Measurements from ENCODE around the gene ZCCHC14. TPM values are rescaled to one million over a fixed set of nuclear protein-coding genes. Genes with fewer than 3 reads are reported as not detected.

ZCCHC14 gene
- total RNA-seq, 2 experiments from 2014 or later = 4.7 to 5.2 TPM

DNA sequence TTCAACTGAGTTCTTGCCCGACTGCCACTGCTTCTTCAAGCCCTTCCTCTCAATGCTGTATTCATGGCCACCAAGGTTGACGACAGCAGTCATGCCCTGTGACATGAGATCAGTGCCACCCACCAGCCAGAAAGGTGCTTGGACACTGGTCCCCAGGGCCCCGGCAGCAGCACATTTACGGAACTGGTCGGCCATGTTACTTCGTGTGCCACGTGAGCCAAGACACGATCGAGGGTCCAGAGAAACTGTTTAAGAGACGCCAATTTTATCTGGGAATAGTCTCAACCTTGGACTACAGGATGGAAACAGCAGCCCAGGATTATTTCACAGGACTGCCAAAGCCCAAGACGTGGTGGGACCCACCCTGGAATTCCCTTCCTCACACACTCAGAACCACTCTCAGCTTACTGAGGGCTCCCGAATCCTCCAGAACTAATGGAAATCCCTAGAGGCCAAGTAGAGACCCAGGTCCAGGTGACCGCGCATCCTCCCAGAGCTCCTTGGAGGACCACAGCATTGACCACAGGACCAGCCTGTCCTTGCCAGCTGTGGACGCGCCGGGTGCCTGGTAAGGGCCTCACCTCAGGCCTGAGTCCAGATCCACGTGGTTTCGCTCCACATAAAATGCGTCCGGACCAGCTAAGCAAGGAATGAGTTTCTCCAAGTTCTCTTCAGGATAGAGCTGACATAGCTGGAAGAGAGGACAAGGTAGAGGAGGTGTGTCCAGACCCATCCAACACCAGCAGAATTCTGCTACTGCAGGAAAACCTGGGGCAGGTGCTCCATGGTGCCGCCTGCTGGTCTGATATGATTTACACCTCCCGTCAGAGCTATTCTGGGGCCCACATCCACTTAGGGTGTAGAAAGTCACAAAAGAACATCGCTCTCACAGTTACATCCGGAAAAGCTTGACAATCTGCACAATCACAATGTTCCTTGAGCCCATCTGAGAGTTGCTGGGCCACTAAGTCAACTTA, 72.5 kb downstream of the ZCCHC14 start:
- POLR2A ChIA-PET = no interaction called here

DNA sequence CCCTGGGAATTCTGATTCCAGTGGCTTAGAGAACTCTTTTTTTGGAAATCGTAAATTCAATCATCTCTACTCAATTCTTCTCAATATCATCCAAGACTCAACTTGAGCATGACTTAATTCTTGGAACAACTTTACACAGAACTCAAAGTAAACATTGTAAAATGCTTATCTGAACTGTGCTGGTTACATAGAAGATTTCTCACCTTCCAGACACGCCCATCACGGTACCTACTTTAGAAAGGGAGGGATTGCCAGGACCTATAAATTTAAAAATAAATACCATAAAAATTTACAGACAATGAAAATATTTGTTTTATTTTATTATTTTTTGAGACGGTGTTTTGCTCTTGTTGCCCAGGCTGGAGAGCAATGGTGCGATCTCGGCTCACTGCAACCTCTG, 74.2 kb downstream of the ZCCHC14 start:
- POLR2A ChIA-PET = no interaction called here
- CTCF ChIA-PET = no interaction called here

More for the DNA sequence above, 72.5 kb downstream of the ZCCHC14 start:
- CTCF ChIA-PET = no interaction called here

DNA sequence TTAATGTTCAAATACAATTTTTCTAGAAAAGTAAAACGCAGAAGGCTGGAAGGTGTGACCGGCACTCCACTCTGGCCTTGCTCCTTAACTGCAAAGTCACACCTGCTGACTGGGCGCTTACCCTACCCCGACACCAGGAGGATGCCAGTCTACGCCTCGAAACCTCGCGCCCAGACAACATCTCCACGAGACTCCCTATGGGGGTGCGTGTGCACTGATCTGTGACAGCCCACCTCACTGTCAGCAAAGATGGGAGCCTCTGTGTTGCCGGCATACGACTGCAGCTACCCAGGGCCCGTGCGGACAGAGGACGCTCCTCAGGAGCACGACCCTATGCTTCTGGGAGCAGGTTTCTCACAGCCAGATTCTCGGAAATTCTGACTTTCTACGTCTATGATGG, 74.6 kb downstream of the ZCCHC14 start:
- ChIA-PET POLR2A (no interaction called here), CTCF (interaction anchor here (1.2 to 2.3 kb wide), 2 partner anchors 153 to 217 kb away, joined by 3 to 33 read pairs; no protein-coding TSS in a partner anchor)

DNA sequence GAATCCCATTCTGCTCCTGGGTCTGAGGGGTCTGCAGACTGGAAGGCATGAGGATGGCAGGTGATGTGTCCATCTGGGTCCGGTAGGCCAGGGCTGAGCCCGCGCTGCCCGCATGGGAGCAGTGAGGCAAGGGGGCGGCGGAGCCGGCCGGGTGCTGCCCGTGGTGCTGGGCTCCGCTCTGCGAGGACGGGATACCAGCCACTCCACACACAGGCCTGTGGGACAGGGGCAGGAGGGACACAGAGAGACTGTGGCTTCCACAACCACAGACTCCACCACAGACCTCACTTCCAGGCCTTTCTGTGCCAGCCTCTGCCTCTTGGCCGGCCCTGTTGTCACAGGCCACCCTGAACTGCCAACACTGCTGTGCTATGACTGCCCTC, 75.3 kb downstream of the ZCCHC14 start:
- ChIA-PET CTCF (interaction anchor here (1.2 to 2.3 kb wide), 3 partner anchors 24 to 218 kb away, joined by 3 to 33 read pairs (median 3); no protein-coding TSS in a partner anchor), POLR2A (no interaction called here)

DNA sequence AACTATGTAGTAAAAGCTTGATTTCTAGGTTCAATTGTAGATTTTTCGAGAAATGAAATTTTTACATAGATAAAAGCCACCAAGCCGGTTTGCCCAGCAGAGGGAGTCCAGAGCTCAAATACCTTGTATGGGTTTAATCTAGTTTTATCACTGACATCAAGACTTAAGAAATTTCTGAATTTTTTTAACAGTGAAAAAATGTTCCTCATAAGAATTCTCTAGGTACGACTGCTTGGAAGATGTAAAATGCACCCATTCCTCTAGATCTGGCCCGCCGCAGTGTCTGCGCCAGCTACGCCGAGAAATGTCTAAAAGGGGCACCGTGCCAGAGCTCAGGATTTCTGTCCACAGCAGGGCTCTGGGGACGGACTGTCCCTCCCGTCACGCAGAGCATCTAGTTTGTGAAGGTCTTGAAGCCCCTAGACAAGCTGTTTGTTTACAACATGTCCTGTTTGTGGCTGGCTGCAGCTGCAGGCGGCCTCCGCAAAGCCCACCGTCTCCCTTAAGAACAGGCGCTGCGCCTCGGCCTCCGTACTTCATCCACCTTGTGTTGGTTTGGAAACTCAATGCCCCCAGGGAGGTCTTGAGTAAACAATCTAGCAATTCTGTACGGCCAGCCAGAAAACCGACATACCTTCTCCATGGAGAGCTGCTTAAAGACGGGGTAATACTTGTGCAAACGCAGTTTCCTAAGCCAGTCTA, 75.8 kb downstream of the ZCCHC14 start:
- ChIA-PET CTCF (interaction anchor here (0.5 to 2.3 kb wide), 7 partner anchors 22 to 219 kb away, joined by 3 to 33 read pairs (median 3); no protein-coding TSS in a partner anchor), POLR2A (no interaction called here)

DNA sequence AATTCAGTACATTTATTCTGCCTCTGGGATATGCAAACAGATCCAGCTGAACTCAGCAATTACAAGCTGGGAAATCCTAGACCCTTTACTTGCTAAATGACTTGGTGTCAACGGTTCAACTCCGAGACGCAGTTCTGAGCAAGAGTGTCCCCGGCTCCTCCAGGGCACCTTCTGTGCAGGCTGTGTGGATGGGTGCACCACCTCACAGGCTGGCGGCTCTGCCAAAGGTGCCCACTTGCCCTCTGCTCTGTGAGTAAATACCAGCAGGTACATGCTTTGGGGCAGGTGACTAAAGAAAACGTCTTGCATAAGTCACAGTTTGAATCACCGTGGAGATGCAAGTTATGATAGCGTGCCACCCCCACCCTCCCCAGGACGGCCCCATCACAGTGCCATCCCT, 77.4 kb downstream of the ZCCHC14 start:
- CTCF ChIA-PET = no interaction called here
- POLR2A ChIA-PET = no interaction called here

DNA sequence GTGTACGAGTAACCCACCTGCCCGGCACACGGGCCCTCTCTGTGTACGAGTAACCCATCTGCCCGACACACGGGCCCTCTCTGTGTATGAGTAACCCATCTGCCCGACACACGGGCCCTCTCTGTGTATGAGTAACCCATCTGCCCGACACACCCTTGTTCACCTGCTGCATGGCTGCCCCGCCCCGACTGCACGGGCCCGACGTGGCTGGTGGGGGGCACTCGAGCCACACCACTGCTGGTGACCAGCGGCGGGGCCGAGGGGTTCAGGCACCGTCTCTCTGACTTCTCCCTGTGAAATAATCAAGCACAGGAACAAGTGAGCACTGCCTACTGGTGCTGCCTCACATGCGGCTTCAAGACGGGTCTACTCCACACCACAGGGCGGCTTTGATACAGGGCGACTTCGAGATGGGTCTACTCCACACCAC, 78.6 kb downstream of the ZCCHC14 start:
- ChIA-PET POLR2A (no interaction called here), CTCF (no interaction called here)

DNA sequence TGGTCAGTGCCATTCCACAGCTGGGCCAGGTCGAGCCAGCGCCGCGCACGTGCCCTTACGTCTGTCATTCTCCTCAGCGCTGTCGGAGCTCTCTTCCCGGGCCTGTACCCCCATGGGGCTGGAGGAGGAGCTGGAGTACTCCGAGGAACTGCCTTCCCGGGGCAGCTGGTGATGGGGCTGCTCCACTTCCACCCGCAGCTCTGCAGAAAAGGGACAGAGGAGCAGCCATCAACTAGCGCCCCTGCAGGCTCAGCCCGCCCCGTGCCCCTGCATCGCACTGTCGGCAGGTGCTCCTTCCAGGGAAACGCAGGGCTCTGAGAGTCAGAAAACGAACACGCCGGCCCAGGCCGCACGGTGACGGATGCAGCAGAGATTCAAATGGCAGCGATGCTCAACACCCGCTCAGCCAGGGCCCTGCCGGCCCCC, 79.8 kb downstream of the ZCCHC14 start:
- CTCF ChIA-PET = interaction anchor here (0.6 to 2.5 kb wide), 2 partner anchors 15 to 223 kb away, joined by 3 to 9 read pairs; no protein-coding TSS in a partner anchor

DNA sequence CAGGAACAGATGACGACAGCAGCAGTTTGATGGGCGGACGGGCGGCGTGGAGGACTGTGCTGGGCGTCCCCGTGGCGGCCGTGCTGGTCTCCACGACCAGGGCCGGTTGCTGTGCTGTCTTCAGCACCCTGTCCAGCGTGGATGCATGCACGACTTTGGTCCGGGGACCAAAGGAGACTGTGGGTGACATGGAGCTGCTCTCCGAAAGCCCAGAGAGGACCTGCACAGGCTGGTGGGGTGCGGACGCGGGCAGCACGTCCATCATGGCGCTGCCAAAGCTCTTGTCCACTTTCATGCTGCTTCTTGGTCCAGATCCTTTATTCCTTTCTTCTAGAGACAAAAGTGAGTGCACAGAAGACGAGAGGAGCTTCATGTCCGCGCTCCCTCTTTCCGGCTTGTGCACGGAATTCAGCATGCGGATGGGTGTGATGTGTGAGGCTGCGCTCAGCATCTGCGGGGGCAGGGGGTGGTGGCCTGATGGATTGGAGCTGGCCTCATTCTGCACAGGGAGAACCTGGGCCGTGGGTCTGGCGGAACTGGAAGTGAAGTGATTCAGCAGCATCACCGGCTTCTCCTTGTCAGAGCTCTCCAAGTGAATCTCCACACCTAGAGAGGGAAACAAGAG, 80.3 kb downstream of the ZCCHC14 start:
- ChIA-PET POLR2A (no interaction called here), CTCF (interaction anchor here (0.6 to 2.5 kb wide), 2 partner anchors 14 to 224 kb away, joined by 3 to 9 read pairs; no protein-coding TSS in a partner anchor)

More for the DNA sequence above, 79.8 kb downstream of the ZCCHC14 start:
- POLR2A ChIA-PET = no interaction called here

DNA sequence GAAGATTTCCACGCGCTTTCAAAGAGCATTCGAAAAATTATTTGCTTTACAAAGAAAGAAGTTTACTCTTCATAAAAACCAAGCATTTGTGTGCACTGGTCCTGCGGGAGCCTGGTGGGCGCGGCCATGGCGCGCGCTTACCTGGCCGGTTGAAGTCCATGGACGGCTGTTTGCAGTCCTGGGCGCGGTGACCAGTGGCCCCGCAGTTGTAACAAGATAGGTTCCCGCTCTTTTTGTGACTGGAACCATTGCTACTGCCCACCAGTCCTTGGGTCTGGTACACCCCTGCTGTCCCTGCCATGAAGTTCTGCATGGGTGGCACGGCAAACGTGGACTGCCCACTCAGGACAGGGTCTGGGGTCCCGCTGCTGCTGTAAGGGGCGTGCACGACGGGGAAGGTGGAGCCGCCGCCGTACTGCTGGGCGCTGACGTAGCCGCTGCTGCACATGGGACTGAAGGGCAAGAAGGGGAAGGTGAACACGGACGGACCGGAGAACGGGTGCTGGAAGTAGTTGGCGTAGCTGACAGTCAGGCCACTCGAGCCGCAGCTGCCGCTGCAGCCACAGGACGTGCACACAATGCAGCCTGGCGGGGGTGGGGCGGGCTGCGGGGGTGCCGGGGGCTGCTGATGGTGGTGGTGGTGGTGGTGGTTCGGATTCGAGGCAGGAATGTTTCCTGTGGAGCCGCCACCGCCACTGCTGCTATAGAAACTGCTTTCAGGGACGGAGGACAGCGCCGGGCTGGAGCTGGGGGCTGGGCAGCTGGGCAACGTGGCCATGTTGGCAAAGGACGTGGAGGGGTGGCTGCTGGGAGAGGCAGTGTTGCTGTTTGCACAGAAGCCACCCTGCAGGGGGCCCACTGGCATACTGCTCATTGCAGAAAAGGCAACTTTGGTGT, 81.2 kb downstream of the ZCCHC14 start:
- CTCF ChIA-PET = interaction anchor here (2.5 kb wide), 1 partner anchor 225 kb away, joined by 9 read pairs; no protein-coding TSS in a partner anchor

DNA sequence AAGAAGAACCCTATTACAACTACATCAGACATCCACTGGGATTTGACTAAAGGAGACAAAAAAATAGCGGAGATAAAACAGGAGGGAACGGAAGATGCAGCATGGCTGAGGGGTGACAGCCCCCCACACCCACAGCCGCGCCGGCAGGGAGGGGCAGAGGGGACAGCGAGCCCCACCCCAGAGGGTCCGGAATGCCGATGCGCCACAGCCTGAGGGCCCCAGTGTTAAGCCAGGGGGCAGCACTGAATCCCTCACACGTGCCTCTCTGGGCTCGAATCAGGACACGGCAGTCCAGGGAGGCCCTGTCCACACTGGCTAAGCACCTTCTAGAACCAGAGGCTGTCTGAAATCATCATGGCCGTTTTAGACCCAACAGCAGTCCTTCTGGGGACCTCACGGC, 81.9 kb downstream of the ZCCHC14 start:
- CTCF ChIA-PET = no interaction called here
- POLR2A ChIA-PET = no interaction called here

More for the DNA sequence above, 81.2 kb downstream of the ZCCHC14 start:
- POLR2A ChIA-PET = no interaction called here

DNA sequence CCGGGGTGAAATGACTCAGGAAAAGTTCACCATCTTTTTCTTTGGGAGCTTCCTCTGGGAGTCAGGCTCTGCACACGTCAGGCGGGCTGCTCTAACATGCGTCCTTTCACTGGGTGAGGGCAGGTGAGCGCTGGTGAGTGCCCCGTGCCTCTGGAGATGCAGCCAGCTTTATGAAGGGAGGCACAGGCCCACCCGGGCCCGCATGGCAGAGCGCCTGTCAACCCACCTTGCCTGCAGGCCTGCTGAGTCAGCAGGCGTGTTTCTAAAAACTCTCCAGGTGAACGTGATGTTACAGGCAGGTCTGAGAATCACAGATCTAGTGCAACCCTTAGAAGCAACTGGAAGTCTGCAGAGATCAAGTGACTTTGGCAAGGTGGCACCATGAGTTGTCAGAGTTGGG, 82.3 kb downstream of the ZCCHC14 start:
- ChIA-PET POLR2A (no interaction called here), CTCF (no interaction called here)

DNA sequence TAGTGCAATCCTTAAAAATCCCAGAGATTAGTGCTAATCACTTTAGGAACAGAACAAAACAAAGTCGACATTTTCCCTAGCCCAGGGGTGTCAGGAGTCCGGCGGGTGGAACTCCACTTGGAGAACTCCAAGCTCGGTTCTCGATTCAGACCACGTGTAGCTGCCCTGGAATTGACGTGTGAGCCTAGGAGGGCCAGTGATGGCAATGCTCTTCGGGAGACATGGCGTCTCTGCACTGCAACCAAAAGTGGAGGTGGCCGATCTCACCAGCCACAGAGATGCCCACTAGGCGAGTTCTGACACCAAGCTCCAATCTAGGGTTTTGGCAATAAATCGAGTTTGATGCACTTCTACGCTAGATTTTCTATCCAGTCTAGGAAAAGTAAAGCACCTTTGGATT, 83.0 kb downstream of the ZCCHC14 start:
- ChIA-PET POLR2A (no interaction called here), CTCF (interaction anchor here (0.6 kb wide), 2 partner anchors 240 to 1858 kb away, joined by 3 read pairs; no protein-coding TSS in a partner anchor)

DNA sequence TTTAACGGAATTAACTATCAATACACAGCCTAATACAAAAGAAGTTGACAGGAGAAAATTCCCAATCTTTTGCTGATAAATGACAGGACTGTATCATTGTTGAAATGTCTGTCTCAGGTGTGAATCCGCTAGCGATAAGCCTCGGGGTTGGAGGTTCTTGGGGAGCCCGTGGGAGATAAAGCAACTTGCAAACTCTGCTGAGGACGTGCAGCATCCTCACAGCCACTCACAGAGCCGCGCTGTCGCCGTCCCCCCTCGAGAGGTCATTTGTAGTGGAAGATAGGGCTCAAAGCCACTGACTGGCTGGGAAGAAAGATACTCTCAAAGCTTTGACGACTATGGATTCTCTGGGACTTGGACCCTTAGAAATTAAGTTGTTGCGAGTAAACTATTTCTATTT, 83.7 kb downstream of the ZCCHC14 start:
- ChIA-PET POLR2A (no interaction called here), CTCF (interaction anchor here (0.6 kb wide), 1 partner anchor 1857 kb away, joined by 3 read pairs; no protein-coding TSS in a partner anchor)

DNA sequence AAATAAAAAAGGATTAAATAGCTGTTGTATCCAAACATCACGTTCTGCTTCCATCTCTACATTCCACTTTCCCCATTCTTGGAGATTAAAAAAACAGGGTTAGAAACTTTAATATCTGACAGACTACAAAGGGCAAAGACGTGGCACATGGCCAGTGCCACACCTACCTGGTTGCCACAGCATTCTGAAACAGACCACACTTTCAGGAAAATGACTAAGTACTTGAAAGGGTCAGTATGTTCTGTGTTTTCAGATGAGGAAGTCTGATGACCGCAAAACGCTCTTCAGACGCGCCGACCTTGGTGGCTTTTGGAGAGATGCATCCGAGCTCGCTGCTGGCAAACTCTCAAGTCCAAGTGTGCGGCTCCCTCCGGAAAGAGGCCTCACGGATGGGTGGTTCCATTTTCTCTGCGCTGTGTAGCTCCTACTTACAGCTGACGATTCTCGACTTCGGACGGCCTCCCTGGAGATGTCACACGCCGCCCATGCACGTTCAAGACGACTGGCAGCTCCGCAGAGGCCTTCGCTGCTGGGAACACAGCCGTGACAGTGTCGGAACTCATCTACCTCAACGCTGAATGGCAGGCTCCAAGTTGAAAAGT, 85.2 kb downstream of the ZCCHC14 start:
- ChIA-PET CTCF (interaction anchor here (0.6 kb wide), 1 partner anchor 28 kb away, joined by 3 read pairs; no protein-coding TSS in a partner anchor), POLR2A (no interaction called here)

DNA sequence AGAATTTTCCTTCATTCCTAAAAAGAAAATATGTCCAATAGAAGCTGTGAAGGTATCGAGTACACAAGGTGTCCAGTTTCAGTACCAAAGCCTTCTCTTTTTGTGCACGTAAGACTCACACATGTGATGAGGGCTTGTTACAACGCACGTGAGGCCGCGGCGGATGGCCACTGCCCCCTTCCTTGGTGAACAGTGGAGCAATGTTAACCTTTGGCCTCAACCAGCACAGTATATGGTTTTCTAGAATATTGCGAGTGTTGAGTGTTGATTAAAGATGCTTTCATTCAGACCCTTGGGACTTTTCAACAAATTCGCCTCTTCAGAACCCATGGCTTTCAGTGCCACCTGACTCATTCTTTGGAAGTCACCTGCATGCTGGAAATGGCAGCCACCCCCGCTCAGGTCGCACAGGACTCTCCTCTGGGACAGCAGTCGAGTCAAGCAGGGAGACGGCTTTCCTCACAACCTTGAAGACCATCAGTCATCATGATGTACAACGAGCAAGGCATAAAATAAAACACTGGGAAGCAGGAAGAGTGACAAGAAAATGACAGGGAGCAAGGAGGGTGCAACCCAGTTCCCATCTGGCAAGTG, 86.2 kb downstream of the ZCCHC14 start:
- ChIA-PET CTCF (no interaction called here), POLR2A (no interaction called here)

DNA sequence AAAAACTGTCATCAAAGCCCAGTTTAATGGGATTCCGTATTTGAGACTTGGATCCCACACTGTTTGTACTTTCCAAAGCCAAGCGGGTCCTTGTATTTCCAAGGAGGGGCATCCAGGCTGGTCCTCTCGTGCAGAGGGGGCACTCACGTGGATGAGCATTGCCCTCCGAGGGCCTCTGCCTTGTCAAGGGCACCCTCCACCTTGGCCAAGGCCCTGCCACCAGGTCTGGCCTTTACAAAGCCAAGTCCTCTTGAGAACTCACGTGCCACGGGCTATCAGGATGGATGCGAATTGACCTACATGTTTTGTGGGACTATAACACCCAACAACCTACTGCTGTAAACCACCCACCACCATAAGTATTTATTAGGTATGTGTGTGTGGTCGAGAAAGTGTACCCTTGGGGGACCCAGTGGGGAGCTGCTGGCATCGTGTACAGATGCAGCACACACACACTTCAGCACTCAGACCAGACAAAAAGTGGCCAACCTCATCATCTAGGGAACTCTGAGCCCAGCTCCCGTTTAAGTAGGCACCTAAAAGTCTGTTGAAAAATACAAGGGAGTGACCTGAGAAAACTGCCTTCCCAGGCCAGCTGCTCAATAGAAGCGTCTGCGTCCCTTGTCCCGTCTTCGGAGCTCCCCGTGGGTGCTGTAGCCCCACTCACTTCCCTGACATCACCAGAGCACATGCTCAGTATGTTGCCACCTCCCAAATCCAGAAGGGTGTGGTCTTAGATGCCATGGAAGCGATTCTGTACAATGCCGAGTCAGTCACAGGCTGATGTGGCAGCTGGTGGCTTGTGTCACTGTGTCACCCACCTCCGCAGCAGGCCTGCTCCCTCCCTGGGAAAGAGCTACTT, 87.8 kb downstream of the ZCCHC14 start:
- ChIA-PET CTCF (no interaction called here), POLR2A (no interaction called here)

Measured in activated CD8-positive, alpha-beta memory T cell treated with anti-CD3 and anti-CD28 coated beads for 36 hours (primary cell).